Body of pancreas (tissue), 4 donors: ENCODE measurements around the gene AKIRIN1.

ENCODE experiments used
- CTCF ChIP-seq, 7 experiments: fragments of 450-650 bp in 4 of 7; fragments of 200-600 bp in 3 of 7; sonication (generic) in 3 of 7; IDR thresholded peaks; one replicate each; pipeline ENCODE4 v1.5.1; 2016 to 2019; ENCODE audit warnings: antibody characterized with exemption in 7 of 7
- POLR2A ChIP-seq, 3 donors: fragments of 450-650 bp; IDR thresholded peaks; one replicate each; pipeline ENCODE4 v1.6.1; 2016; ENCODE audit warnings: antibody characterized with exemption in 3 of 3, mild to moderate bottlenecking in 2 of 3

GRCh38 chr1:38997034-38997900 lies 6.2 kb downstream of the AKIRIN1 start:
- TF ChIP-seq CTCF (IDR thresholded peaks at IDR 0.05) (no peak), POLR2A (IDR thresholded peaks at IDR 0.05) (no peak)
